Stimulated activated CD8-positive, alpha-beta memory T cell treated with anti-CD3 and anti-CD28 coated beads, Interleukin-7, amount 100 ng/mL, for 24 hours (primary cell): Measurements from ENCODE around the gene CLCNKA.
A peak's percentile ranks its signal among the peaks of the same experiment; 100 is the strongest.

Experiments used
- DNase-seq: peaks from one replicate; pipeline ENCODE4 v3.0.0-alpha.2; 2020; ENCODE audit warnings: low read depth

The CLCNKA gene

DNA sequence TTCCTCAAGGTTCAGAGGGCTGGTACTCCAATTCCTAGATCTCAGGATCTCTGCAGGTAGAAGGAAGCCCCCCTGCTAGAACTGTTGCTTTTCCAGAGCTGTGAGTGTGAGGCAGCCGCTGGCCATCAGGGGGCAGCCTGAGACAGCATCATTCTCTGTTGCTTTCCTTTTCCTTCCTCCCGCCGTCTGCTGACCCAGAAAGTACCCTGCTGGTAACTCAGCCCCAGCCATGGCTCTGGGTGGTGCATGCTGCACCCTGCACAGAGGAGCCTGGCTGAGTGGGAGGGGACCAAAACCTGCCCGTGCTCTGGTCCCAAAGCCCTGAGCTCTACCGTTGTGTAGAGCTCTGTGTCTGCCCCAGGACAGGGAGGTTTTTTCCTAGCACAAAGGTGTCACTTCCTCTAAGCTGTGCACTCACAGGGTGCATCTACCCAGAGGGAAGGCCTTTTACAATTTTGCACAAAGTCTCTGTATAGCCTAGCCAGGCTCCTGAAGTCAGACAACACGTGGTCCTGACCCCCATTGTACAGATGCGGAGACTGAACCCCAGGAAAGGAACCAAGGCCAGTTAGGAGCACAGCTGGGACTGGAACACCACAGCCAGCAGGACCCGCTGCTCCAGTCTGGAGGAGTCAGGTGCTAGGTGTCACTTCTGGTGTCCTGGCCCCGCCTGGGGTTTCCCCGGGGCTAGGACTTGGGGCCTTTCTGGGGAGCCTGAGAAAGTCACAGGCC is 57.3 kb downstream of the CLCNKA start:
- peak; percentile 51 for DNase-seq

DNA sequence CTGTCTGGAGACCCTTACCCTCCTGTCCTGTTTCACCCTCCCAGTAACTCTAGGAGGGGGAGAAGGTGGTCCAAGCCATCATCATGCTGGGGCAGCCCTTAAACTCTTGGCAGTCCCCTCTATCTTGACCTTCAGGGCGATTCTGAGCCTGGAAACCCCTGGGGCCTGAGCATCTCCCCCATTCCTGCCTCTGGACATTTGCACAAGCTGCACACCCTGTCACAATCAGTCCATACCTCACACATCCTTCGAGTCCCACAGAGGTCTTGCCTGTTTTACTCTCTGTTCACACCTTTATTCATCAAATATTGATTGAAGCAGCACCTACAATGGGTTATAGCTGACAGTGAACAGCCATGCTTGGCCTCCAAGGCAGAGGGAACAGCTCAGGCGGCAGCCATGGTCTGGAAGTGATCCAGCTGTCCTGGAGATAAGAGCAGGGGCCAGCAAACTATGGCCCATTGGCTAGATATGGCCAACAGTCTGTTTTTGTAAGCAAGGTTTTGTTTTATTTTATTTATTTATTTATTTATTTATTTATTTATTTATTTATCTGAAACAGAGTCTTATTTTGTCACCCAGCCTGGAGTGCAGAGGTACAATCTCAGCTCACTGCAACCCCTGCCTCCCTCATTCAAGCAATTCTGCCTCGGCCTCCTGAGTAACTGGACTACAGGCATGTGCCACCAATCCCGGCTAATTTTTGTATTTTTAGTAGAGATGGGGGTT is 58.8 kb downstream of the CLCNKA start:
- no peak for DNase-seq

DNA sequence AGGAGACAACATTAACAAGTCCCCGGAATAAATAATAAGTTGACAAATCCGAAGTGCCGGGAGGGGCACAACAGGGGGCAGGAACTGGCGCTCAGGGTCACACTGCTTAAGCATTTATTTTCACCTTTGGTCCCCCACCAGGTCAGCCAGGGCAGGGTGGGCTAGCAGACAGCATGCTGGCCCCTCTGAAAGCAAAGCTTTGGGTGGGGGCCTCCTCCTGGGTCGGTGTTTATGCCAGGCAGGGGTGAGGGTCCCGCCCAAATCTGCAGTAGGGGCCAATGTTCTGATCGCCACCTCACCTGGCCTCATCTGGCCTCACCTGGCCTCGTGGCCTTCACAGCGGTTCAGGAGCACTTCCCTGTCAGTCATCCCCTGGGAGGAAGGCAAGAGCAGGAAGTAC is 59.8 kb downstream of the CLCNKA start:
- no peak for DNase-seq

DNA sequence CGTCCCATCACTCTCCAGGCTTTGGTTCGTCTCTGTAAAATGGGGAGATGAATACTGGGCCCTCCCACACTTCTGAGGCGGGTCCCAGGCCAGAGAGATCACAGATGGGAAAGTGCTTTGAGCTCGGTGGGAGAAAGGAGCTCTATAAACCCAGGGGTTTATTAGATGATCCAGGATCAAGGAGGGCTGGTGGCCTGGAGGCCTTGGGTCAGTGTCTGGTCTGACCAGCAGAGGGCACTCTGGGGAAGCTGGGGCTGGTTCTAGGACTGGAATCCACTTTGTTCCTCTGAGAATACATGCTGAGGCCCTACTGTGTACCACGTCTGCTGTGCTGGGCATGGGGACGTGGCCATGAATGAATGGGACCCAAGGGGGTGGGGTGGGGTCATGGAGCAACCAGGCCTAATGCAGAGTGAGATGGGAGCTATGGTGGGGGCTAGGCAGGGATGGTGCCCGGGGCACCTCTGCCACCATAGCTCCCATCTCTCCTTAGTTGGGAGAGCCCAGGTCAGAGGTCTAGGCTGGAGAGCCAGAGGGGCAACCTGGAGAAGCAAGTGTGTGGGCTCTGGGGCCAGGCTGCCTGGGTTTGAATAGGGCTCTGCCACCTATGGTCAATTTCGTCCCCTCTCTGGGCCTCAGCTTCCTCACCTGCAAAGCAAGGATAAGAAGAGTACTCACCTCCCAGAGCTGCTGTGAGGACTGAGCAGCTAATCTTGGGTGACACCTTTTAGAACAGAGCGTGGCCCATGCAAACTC is 60.6 kb downstream of the CLCNKA start:
- DNase-seq: peak; percentile 30

DNA sequence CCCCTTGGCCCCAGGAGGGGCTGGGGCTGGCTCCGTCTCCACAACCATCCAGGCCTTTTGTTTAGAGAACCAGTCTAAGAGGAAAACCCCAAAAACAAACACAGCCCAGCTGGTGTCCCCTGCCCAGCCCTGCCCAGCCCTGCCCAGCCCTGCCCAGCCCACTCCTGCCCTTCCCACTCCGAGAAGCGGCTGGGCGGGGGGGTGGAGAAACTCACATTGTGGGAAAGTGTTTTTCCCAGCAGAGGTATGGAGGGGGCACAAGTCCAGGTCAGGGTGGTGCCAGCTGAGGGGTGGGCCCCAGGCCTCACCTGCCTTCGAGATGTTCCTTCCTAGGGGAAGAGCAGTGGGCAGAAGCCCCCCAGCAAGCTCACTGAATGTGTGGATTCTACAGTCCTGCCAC is 61.6 kb downstream of the CLCNKA start:
- DNase-seq: no peak
